SK-N-SH (cell line): ENCODE data around the gene PES1. TPM values are rescaled to one million over a fixed set of nuclear protein-coding genes. Genes with fewer than 3 reads are reported as not detected.

Experiments used
- CTCF ChIA-PET: fragments of 300-600, 350-600 bp; formaldehyde crosslinking; extraction: SDS; loops from one replicate; lab custom pipeline; 2021; lab: Yijun Ruan, JAX
- POLR2A ChIA-PET: fragments of 350-600 bp; sonication (Branson Sonifier 250); formaldehyde crosslinking; extraction: SDS; loops from one replicate; lab custom pipeline; 2020; ENCODE audit warnings: antibody characterized with exemption, inconsistent platforms; lab: Yijun Ruan, JAX
- DNase-seq: peaks from one replicate; pipeline ENCODE4 v3.0.0; 2012
- H2AFZ ChIP-seq: fragments of 200-600 bp; sonication (generic); 2 replicates; pipeline ENCODE4 v1.8.1; 2016; ENCODE audit warnings: antibody characterized with exemption, mild to moderate bottlenecking, low read depth
- H3F3A ChIP-seq: fragments of 200-600 bp; sonication (generic); replicated peaks from 2 replicates; pipeline ENCODE3; 2016; ENCODE audit warnings: antibody characterized with exemption, mild to moderate bottlenecking; ENCODE audit not compliant: insufficient read depth
- H3K27ac ChIP-seq, 2 experiments: fragments of 200-500 bp in 1 of 2; fragments of 200-600 bp in 1 of 2; sonication (Bioruptor generic) in 1 of 2; sonication (generic), shearing (Covaris generic) in 1 of 2; 2 replicates each; pipeline versions ENCODE4 v1.5.1 to v1.6.1; 2014 to 2016; ENCODE audit warnings: low read depth in 2 of 2, inconsistent platforms in 1 of 2, low read length in 1 of 2, mild to moderate bottlenecking in 1 of 2, mixed read lengths in 1 of 2
- H3K27me3 ChIP-seq: fragments of 200-600 bp; sonication (generic), shearing (Covaris generic); 2 replicates; pipeline ENCODE4 v1.6.1; 2016; ENCODE audit warnings: mixed run types; ENCODE audit not compliant: insufficient read depth
- H3K36me3 ChIP-seq, 2 experiments: fragments of 200-500 bp in 1 of 2; fragments of 200-600 bp in 1 of 2; sonication (Bioruptor generic) in 1 of 2; sonication (generic) in 1 of 2; replicated peaks in 1 of 2; 2 replicates each; pipeline versions ENCODE3 to v1.5.1; 2014 to 2016; ENCODE audit warnings: low read length in 1 of 2, mild to moderate bottlenecking in 1 of 2; ENCODE audit not compliant: insufficient read depth in 2 of 2, control insufficient read depth in 1 of 2
- H3K4me1 ChIP-seq, 2 experiments: fragments of 200-500 bp in 1 of 2; fragments of 200-600 bp in 1 of 2; sonication (Bioruptor generic) in 1 of 2; sonication (generic), shearing (Covaris generic) in 1 of 2; 2 replicates each; pipeline versions ENCODE4 v1.5.1 to v1.6.1; 2014 to 2016; ENCODE audit warnings: low read depth in 1 of 2, low read length in 1 of 2, mixed run types in 1 of 2; ENCODE audit not compliant: insufficient read depth in 2 of 2, control insufficient read depth in 1 of 2
- H3K4me2 ChIP-seq: fragments of 200-600 bp; sonication (generic), shearing (Covaris generic); 2 replicates; pipeline ENCODE4 v1.6.1; 2017; ENCODE audit warnings: mixed run types
- H3K4me3 ChIP-seq, 2 experiments: fragments of 200-500 bp in 1 of 2; fragments of 200-600 bp in 1 of 2; sonication (Bioruptor generic) in 1 of 2; sonication (generic), shearing (Covaris generic) in 1 of 2; 2 replicates each; pipeline versions ENCODE4 v1.5.1 to v1.8.1; 2014 to 2016; ENCODE audit warnings: low read depth in 2 of 2, inconsistent platforms in 1 of 2, low read length in 1 of 2, mild to moderate bottlenecking in 1 of 2, mixed read lengths in 1 of 2, moderate library complexity in 1 of 2
- H3K79me2 ChIP-seq: fragments of 200-600 bp; sonication (generic); 2 replicates; pipeline ENCODE4 v1.8.1; 2017; ENCODE audit warnings: mild to moderate bottlenecking; ENCODE audit not compliant: insufficient read depth
- H3K9ac ChIP-seq: fragments of 200-600 bp; sonication (generic); 2 replicates; pipeline ENCODE4 v1.6.1; 2017; ENCODE audit warnings: mixed run types
- H3K9me2 ChIP-seq: fragments of 200-600 bp; sonication (generic); 2 replicates; pipeline ENCODE4 v1.6.1; 2017; ENCODE audit warnings: mixed run types
- H3K9me3 ChIP-seq: fragments of 200-600 bp; sonication (generic); 2 replicates; pipeline ENCODE4 v1.6.1; 2017; ENCODE audit warnings: mixed run types, mild to moderate bottlenecking, moderate library complexity
- H4K20me1 ChIP-seq: fragments of 200-600 bp; sonication (generic); 2 replicates; pipeline ENCODE4 v1.6.1; 2017; ENCODE audit warnings: mild to moderate bottlenecking, mixed run types; ENCODE audit not compliant: insufficient read depth
- CHD2 ChIP-seq: fragments of 150-350 bp; IDR thresholded peaks from 2 replicates; pipeline ENCODE4 v1.6.1; 2018; ENCODE audit warnings: low read length; ENCODE audit not compliant: partially characterized antibody
- ELF1 ChIP-seq: IDR thresholded peaks from 2 replicates; pipeline ENCODE4 v1.4.0; 2012
- EP300 ChIP-seq, 2 experiments: IDR thresholded peaks; 2 replicates each; pipeline versions ENCODE4 v1.4.0 to v1.6.1; 2012; ENCODE audit warnings: borderline replicate concordance in 1 of 2, low read depth in 1 of 2, low read length in 1 of 2
- EZH2phosphoT487 ChIP-seq: fragments of 200-600 bp; sonication (generic); IDR thresholded peaks from 2 replicates; pipeline ENCODE4 v1.6.1; 2017; ENCODE audit warnings: low read depth, mixed run types, mild to moderate bottlenecking, antibody characterized with exemption, moderate library complexity, borderline replicate concordance
- FOSL2 ChIP-seq: IDR thresholded peaks from 2 replicates; pipeline ENCODE4 v1.4.0; 2012; ENCODE audit warnings: low read depth, mild to moderate bottlenecking, moderate library complexity, borderline replicate concordance
- FOXJ3 ChIP-seq: sonication (generic); formaldehyde crosslinking; IDR thresholded peaks from 2 replicates; pipeline ENCODE4 v1.5.1; 2020; ENCODE audit warnings: mild to moderate bottlenecking, missing genetic modification reagents
- FOXM1 ChIP-seq: IDR thresholded peaks from 2 replicates; pipeline ENCODE4 v1.4.0; 2012; ENCODE audit warnings: low read depth, mild to moderate bottlenecking
- GATA2 ChIP-seq: sonication (generic); formaldehyde crosslinking; IDR thresholded peaks from 2 replicates; pipeline ENCODE4 v1.5.0; 2020; ENCODE audit warnings: mild to moderate bottlenecking, missing genetic modification reagents
- MEF2A ChIP-seq: IDR thresholded peaks from 2 replicates; pipeline ENCODE4 v1.4.0; 2012; ENCODE audit warnings: low read depth, borderline replicate concordance
- NRF1 ChIP-seq: IDR thresholded peaks from 2 replicates; pipeline ENCODE4 v1.6.1; 2012; ENCODE audit warnings: low read depth, mild to moderate bottlenecking, low read length
- POLR2AphosphoS5 ChIP-seq: IDR thresholded peaks from 2 replicates; pipeline ENCODE4 v1.6.1; 2012; ENCODE audit warnings: low read depth, low read length
- RAD21 ChIP-seq: IDR thresholded peaks from 2 replicates; pipeline ENCODE4 v1.6.1; 2012; ENCODE audit warnings: mild to moderate bottlenecking, low read length
- RCOR1 ChIP-seq: fragments of 150-350 bp; IDR thresholded peaks from 2 replicates; pipeline ENCODE4 v1.6.1; 2017; ENCODE audit warnings: antibody characterized with exemption, low read length
- RFX5 ChIP-seq: IDR thresholded peaks from 2 replicates; pipeline ENCODE4 v1.6.1; 2012; ENCODE audit warnings: mild to moderate bottlenecking, improper control_type of control experiment, low read length
- RXRA ChIP-seq: IDR thresholded peaks from 2 replicates; pipeline ENCODE4 v1.4.0; 2012; ENCODE audit warnings: low read depth, mild to moderate bottlenecking, borderline replicate concordance
- TAF1 ChIP-seq: IDR thresholded peaks from 2 replicates; pipeline ENCODE4 v1.6.1; 2012; ENCODE audit warnings: low read depth, mild to moderate bottlenecking, low read length, moderate library complexity, borderline replicate concordance
- TCF12 ChIP-seq: IDR thresholded peaks from 2 replicates; pipeline ENCODE4 v1.4.0; 2012
- YY1 ChIP-seq: IDR thresholded peaks from 2 replicates; pipeline ENCODE4 v1.4.0; 2012; ENCODE audit warnings: low read depth, mild to moderate bottlenecking
- WGBS: methylation state at CpG from one replicate; pipeline ENCODE4 v1.1.6; 2017; ENCODE audit warnings: low lambda C conversion rate; 5-methylcytosine and 5-hydroxymethylcytosine counted together
- polyA plus RNA-seq, 3 experiments: library from polyadenylated mRNA; depleted of rRNA; stranded (reverse); fragments of >200 nt; gene quantifications; 2 replicates each; pipeline ENCODE4 v1.2.3, GENCODE V29; 2012
- TF ChIP-seq, protein P1 (sequence below): IDR thresholded peaks from 2 replicates; pipeline ENCODE4; 2012
- TF ChIP-seq, protein P2 (sequence below): IDR thresholded peaks from 2 replicates; pipeline ENCODE4 v1.4.0; 2012; ENCODE audit warnings: low read depth, borderline replicate concordance
- TF ChIP-seq, protein P3 (sequence below): fragments of 150-350 bp; IDR thresholded peaks from 2 replicates; pipeline ENCODE4 v1.6.1; 2016; ENCODE audit warnings: mild to moderate bottlenecking, low read depth, low read length

The PES1 gene
- polyA plus RNA-seq, 1 of the 3 experiments (the other 2 are of a cell fraction): 109 TPM

DNA sequence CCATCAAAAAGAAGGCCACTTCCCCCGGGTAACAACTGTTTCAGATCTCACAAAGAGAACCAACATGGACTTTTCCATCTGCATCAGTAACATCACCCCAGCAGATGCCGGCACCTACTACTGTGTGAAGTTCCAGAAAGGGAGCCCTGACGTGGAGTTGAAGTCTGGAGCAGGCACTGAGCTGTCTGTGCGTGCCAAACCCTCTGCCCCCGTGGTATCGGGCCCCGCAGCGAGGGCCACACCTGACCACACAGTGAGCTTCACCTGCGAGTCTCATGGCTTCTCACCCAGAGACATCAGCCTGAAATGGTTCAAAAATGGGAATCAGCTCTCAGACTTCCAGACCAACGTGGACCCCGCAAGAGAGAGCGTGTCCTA, 48.9 kb downstream of the PES1 start:
- Histone ChIP-seq H3K4me1 (peaks cover 0 to 8% of the 10 kb centered on the region in 2 experiments; a peak in 1 of 4 replicates), H3K4me2 (no peak overlapping the region), H3K27ac (no peak overlapping the region), H3K27me3 (no peaks in the 10 kb centered on the region), H2AFZ (no peak overlapping the region), H3K9me3 (no peaks in the 10 kb centered on the region), H3K79me2 (no peaks in the 10 kb centered on the region), H3K9me2 (no peaks in the 10 kb centered on the region), H3F3A (no peaks in the 10 kb centered on the region), H3K4me3 (no peak overlapping the region), H4K20me1 (no peaks in the 10 kb centered on the region), H3K36me3 (no peaks in the 10 kb centered on the region), H3K9ac (no peak overlapping the region)
- DNase-seq: no peak
- TF ChIP-seq RCOR1 (no peak), FOSL2 (no peak), YY1 (no peak), FOXM1 (no peak), TAF1 (no peak), ELF1 (no peak), EP300 (IDR thresholded peaks at IDR 0.05; ENCODE audit: borderline replicate concordance in 1 of 2, low read depth in 1 of 2, low read length in 1 of 2) (no peak), CHD2 (no peak), MEF2A (no peak), POLR2AphosphoS5 (no peak), RXRA (no peak), FOXJ3 (CRISPR knock-in tag) (no peak)
- TF ChIP-seq, protein P1, sequence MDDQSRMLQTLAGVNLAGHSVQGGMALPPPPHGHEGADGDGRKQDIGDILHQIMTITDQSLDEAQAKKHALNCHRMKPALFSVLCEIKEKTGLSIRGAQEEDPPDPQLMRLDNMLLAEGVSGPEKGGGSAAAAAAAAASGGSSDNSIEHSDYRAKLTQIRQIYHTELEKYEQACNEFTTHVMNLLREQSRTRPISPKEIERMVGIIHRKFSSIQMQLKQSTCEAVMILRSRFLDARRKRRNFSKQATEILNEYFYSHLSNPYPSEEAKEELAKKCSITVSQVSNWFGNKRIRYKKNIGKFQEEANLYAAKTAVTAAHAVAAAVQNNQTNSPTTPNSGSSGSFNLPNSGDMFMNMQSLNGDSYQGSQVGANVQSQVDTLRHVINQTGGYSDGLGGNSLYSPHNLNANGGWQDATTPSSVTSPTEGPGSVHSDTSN: no peak
- CTCF ChIA-PET: interaction anchor here (1.7 kb wide), 1 partner anchor 98 kb away, joined by 4 read pairs; no protein-coding TSS in a partner anchor
- POLR2A ChIA-PET: no interaction called here
- WGBS: 90% methylated on average over 5 of the region's 12 CpGs

DNA sequence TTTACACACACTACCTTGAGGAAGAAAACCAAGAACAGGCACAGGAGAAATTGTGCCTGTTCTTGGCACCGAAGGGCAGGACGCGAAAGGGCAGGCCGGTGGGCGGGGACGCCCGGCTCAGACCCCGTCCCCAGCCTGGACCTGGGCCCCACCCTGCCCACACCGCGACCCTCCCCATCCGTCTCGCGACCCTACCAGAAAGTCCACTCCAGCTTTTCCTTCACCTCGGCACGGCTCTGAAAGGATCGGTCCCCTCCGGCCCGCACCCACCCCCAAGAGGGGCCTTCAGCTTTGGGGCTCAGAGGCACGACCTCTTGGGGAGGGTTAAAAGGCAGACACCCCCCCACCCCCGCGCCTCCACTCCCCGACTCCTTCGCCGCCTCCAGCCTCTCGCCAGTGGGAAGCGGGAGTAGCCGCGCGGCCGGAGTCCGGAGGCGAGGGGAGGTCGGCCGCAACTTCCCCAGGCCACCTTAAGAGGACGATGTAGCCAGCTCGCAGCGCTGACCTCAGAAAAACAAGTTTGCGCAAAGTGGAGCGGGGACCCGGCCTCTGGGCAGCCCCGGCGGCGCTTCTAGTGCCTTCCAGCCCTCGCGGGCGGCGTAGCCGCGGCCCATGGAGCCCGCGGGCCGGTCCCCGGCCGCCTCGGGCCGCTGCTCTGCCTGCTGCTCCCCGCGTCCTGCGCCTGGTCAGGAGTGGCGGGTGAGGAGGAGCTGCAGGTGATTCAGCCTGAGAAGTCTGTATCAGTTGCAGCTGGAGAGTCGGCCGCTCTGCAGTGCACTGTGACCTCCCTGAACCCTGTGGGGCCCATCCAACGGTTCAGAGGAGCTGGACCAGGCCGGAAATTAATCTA, 49.5 kb downstream of the PES1 start:
- Histone ChIP-seq H3K36me3 (no peaks in the 10 kb centered on the region), H3K9me3 (no peaks in the 10 kb centered on the region), H3K4me1 (peaks cover 0 to 7% of the 10 kb centered on the region in 2 experiments; a peak in 1 of 4 replicates), H4K20me1 (no peaks in the 10 kb centered on the region), H3K27ac (no peak overlapping the region), H3K27me3 (no peaks in the 10 kb centered on the region), H3K9ac (no peak overlapping the region), H3K4me2 (no peak overlapping the region), H2AFZ (no peak overlapping the region), H3K4me3 (no peak overlapping the region), H3K9me2 (no peaks in the 10 kb centered on the region), H3F3A (no peaks in the 10 kb centered on the region), H3K79me2 (no peaks in the 10 kb centered on the region)
- CTCF ChIA-PET: interaction anchor here (1.7 kb wide), 1 partner anchor 97 kb away, joined by 4 read pairs; no protein-coding TSS in a partner anchor
- TF ChIP-seq NRF1 (no peak), GATA2 (CRISPR knock-in tag) (no peak), RAD21 (no peak), EZH2phosphoT487 (no peak), RFX5 (no peak), TCF12 (no peak), FOXJ3 (CRISPR knock-in tag) (no peak)
- TF ChIP-seq, protein P2, sequence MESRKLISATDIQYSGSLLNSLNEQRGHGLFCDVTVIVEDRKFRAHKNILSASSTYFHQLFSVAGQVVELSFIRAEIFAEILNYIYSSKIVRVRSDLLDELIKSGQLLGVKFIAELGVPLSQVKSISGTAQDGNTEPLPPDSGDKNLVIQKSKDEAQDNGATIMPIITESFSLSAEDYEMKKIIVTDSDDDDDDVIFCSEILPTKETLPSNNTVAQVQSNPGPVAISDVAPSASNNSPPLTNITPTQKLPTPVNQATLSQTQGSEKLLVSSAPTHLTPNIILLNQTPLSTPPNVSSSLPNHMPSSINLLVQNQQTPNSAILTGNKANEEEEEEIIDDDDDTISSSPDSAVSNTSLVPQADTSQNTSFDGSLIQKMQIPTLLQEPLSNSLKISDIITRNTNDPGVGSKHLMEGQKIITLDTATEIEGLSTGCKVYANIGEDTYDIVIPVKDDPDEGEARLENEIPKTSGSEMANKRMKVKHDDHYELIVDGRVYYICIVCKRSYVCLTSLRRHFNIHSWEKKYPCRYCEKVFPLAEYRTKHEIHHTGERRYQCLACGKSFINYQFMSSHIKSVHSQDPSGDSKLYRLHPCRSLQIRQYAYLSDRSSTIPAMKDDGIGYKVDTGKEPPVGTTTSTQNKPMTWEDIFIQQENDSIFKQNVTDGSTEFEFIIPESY: no peak
- TF ChIP-seq, protein P3, sequence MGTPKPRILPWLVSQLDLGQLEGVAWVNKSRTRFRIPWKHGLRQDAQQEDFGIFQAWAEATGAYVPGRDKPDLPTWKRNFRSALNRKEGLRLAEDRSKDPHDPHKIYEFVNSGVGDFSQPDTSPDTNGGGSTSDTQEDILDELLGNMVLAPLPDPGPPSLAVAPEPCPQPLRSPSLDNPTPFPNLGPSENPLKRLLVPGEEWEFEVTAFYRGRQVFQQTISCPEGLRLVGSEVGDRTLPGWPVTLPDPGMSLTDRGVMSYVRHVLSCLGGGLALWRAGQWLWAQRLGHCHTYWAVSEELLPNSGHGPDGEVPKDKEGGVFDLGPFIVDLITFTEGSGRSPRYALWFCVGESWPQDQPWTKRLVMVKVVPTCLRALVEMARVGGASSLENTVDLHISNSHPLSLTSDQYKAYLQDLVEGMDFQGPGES: no peak
- WGBS: 89% methylated on average over 45 of the region's 64 CpGs
- POLR2A ChIA-PET: no interaction called here
- no peak for DNase-seq
